Activated B cell treated with CpG ODN at 0.5 μM for 24 hours (primary cell): Measurements from ENCODE around the gene PRTG. TPM values are rescaled to one million over a fixed set of nuclear protein-coding genes. Genes with fewer than 3 reads are reported as not detected.
"Not testable (repeated sequence)": the region's sequence is repeated elsewhere in the genome, so short reads cannot be mapped to it uniquely, and the experiment has no call there.

Experiments used
- ATAC-seq: fragments of 200-7000 bp; cut with Tn5 transposase; one replicate; pipeline ENCODE4 v1.10.0; 2021; ENCODE audit warnings: low read depth, mild to moderate bottlenecking, moderate library complexity
- CTCF ChIA-PET: fragments of 350-600 bp; sonication (Branson Sonifier 250); formaldehyde crosslinking; loops from one replicate; lab custom pipeline; 2021; ENCODE audit warnings: antibody characterized with exemption; lab: Charles Lee
- POLR2A ChIA-PET: fragments of 350-600 bp; sonication (Branson Sonifier 250); formaldehyde crosslinking; loops from one replicate; lab custom pipeline; 2021; ENCODE audit warnings: antibody characterized with exemption; lab: Charles Lee
- DNase-seq: peaks from one replicate; pipeline ENCODE4 v3.0.0; 2022
- H3K27ac Mint-ChIP-seq: one replicate; pipeline ENCODE4 v1.8.0; 2020; ENCODE audit warnings: mixed read lengths
- H3K27me3 Mint-ChIP-seq: one replicate; pipeline ENCODE4 v1.8.0; 2021; ENCODE audit warnings: mixed read lengths
- H3K36me3 Mint-ChIP-seq: one replicate; pipeline ENCODE4 v1.8.0; 2021; ENCODE audit warnings: low read depth, mixed read lengths
- H3K4me1 Mint-ChIP-seq: one replicate; pipeline ENCODE4 v1.8.0; 2021; ENCODE audit warnings: mixed read lengths
- H3K4me3 Mint-ChIP-seq: one replicate; pipeline ENCODE4 v1.8.0; 2020; ENCODE audit warnings: mild to moderate bottlenecking, mixed read lengths
- H3K9me3 Mint-ChIP-seq: one replicate; pipeline ENCODE4 v1.8.0; 2020; ENCODE audit warnings: mixed read lengths
- CTCF ChIP-seq: fragments of 200-600 bp; IDR thresholded peaks from one replicate; pipeline ENCODE4 v1.8.0; 2022; ENCODE audit warnings: antibody characterized with exemption, mild to moderate bottlenecking
- intact Hi-C: fragments of 100-400 bp; cut with micrococcal nuclease; formaldehyde crosslinking; loops from one replicate; pipeline ENCODE4 v1.15.1; 2024
- total RNA-seq: library from RNA; stranded (reverse); gene quantifications from 2 replicates; pipeline ENCODE4 v1.2.3, GENCODE V29; 2022

The PRTG gene
- total RNA-seq, 1 donor from 2014 or later = not detected

- ChIA-PET CTCF (no interaction called here), POLR2A (interaction anchor here (0.6 kb wide), 1 partner anchor 146 kb away, joined by 4 read pairs; no protein-coding TSS in a partner anchor)
- intact Hi-C loops = no loop called here
- ATAC-seq = no peak
- peaks cover 17% of the 10 kb centered on the region for H3K27me3 Mint-ChIP-seq
- no peaks in the 10 kb centered on the region for H3K36me3 Mint-ChIP-seq
- no peaks in the 10 kb centered on the region for H3K9me3 Mint-ChIP-seq
- no peak for TF ChIP-seq CTCF
- H3K4me1 Mint-ChIP-seq = no peaks in the 10 kb centered on the region
- H3K4me3 Mint-ChIP-seq = no peak overlapping the region
- DNase-seq = no peak
- H3K27ac Mint-ChIP-seq = no peak overlapping the region
Measured at GRCh38 chr15:55613727-55614126, 129.2 kb downstream of the PRTG start.

- CTCF ChIA-PET = no interaction called here
- Mint-ChIP-seq H3K36me3 (no peaks in the 10 kb centered on the region), H3K4me1 (no peaks in the 10 kb centered on the region), H3K9me3 (peaks cover 10% of the 10 kb centered on the region), H3K27me3 (peaks cover 16% of the 10 kb centered on the region), H3K27ac (no peak overlapping the region), H3K4me3 (no peak overlapping the region)
- no peak for ATAC-seq
- intact Hi-C loops = no loop called here
- no peak for TF ChIP-seq CTCF
- no peak for DNase-seq
- POLR2A ChIA-PET = no interaction called here
Measured at GRCh38 chr15:55606214-55606613, 136.7 kb downstream of the PRTG start.

- Mint-ChIP-seq H3K27me3 (peaks cover 16% of the 10 kb centered on the region), H3K4me3 (no peak overlapping the region), H3K4me1 (no peaks in the 10 kb centered on the region), H3K9me3 (peaks cover 5% of the 10 kb centered on the region), H3K36me3 (no peaks in the 10 kb centered on the region), H3K27ac (no peak overlapping the region)
- no peak for DNase-seq
- ChIA-PET CTCF (no interaction called here), POLR2A (no interaction called here)
- ATAC-seq = no peak
- intact Hi-C loops = no loop called here
- no peak for TF ChIP-seq CTCF
Measured at GRCh38 chr15:55601374-55601773, 141.6 kb downstream of the PRTG start.

GRCh38 chr15:55599439-55599838 is 143.5 kb downstream of the PRTG start:
- Mint-ChIP-seq H3K27me3 (peaks cover 10% of the 10 kb centered on the region), H3K4me1 (no peaks in the 10 kb centered on the region), H3K36me3 (no peaks in the 10 kb centered on the region), H3K27ac (no peak overlapping the region), H3K9me3 (peaks cover 3% of the 10 kb centered on the region), H3K4me3 (no peak overlapping the region)
- no peak for ATAC-seq
- no peak for DNase-seq
- intact Hi-C loops = no loop called here
- ChIA-PET POLR2A (no interaction called here), CTCF (no interaction called here)
- no peak for TF ChIP-seq CTCF

GRCh38 chr15:55593019-55593418 is 149.9 kb downstream of the PRTG start:
- POLR2A ChIA-PET, H3K4me3 Mint-ChIP-seq, H3K36me3 Mint-ChIP-seq, H3K4me1 Mint-ChIP-seq, H3K27ac Mint-ChIP-seq, CTCF ChIA-PET, H3K9me3 Mint-ChIP-seq, ATAC-seq, intact Hi-C loops, DNase-seq: not testable (repeated sequence)
- peaks cover 21% of the 10 kb centered on the region for H3K27me3 Mint-ChIP-seq

- DNase-seq (no peak), ATAC-seq (no peak)
- Mint-ChIP-seq H3K27ac (no peak overlapping the region), H3K9me3 (peaks cover 3% of the 10 kb centered on the region), H3K4me3 (no peak overlapping the region), H3K27me3 (peaks cover 19% of the 10 kb centered on the region), H3K36me3 (no peaks in the 10 kb centered on the region), H3K4me1 (peaks cover 3% of the 10 kb centered on the region)
- intact Hi-C loops = no loop called here
- ChIA-PET POLR2A (no interaction called here), CTCF (no interaction called here)
- TF ChIP-seq CTCF = no peak
Measured at GRCh38 chr15:55590788-55591187, 152.2 kb downstream of the PRTG start.
